Measurements from ENCODE around the gene CTTNBP2.

CTTNBP2 gene, protein sequence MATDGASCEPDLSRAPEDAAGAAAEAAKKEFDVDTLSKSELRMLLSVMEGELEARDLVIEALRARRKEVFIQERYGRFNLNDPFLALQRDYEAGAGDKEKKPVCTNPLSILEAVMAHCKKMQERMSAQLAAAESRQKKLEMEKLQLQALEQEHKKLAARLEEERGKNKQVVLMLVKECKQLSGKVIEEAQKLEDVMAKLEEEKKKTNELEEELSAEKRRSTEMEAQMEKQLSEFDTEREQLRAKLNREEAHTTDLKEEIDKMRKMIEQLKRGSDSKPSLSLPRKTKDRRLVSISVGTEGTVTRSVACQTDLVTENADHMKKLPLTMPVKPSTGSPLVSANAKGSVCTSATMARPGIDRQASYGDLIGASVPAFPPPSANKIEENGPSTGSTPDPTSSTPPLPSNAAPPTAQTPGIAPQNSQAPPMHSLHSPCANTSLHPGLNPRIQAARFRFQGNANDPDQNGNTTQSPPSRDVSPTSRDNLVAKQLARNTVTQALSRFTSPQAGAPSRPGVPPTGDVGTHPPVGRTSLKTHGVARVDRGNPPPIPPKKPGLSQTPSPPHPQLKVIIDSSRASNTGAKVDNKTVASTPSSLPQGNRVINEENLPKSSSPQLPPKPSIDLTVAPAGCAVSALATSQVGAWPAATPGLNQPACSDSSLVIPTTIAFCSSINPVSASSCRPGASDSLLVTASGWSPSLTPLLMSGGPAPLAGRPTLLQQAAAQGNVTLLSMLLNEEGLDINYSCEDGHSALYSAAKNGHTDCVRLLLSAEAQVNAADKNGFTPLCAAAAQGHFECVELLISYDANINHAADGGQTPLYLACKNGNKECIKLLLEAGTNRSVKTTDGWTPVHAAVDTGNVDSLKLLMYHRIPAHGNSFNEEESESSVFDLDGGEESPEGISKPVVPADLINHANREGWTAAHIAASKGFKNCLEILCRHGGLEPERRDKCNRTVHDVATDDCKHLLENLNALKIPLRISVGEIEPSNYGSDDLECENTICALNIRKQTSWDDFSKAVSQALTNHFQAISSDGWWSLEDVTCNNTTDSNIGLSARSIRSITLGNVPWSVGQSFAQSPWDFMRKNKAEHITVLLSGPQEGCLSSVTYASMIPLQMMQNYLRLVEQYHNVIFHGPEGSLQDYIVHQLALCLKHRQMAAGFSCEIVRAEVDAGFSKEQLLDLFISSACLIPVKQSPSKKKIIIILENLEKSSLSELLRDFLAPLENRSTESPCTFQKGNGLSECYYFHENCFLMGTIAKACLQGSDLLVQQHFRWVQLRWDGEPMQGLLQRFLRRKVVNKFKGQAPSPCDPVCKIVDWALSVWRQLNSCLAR (N-terminal part only)

DNA sequence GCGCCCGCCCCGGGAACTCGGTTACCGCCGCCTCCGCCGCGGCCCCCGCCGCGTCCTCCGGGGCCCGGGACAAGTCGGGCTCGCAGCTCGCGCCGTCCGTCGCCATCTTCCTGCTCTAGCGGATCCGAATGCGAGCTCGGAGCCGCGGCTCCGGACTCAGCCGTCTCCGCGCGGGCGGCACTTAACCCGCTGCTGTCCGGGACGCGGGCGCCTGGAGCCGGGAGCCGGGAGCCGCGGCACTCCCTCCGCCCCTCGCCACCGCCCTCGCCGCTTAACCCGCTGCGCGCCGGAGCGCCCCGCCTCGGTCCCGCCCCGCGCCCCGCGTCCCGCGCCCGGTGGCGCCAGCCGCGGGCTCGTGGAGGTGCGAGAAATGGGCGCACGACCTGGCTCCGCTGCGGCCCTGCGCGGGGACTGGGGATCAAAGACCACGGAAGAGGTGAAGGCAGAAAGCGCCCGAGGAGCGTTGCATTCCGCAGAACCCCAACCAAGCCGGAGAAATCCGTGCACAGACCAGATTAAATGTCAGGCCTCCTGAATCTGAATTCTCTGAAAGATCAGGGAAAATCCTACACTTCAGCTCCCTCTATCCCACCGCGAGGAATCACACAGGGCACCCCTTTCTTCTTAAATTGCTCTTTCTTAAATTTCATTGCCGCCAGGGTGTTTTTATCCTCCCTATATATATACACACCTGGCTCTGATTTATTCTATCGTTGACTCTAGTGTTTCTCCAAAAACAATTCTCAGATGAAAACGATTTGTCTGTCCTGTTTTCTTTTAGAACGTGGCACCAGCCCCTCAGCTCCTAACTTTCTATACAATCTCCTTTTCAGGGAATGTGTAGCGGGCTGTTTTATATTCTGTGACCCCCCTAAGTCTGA, at the start of gene CTTNBP2:
CTTNBP2 (minus strand) TSS at position 132 of the 881 bp plus-strand sequence; CDS start at position 106, 26 bp downstream.
- peak; percentile 62 for DNase-seq (ENCODE audit: low read depth)

DNA sequence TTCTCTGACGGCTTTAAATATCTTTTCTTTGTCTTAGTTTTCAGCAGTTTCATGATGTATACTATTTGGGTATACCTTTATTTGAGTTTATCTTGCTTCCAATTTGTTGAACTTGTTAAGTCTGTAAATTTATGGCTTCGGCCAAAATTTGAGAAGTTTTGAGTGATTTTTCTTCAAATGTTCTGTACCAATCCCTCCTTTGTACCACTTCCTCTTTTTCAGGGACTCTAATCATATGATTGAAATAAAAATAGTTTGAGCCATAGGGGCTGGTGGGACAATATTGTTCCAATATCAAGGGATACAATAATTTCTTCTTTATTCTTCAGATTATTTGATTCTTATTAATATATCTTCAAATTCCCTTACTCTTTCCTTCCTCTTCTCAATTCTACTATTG, 43.1 kb upstream of the CTTNBP2 start:
- DNase-seq (ENCODE audit: low read depth): no peak

DNA sequence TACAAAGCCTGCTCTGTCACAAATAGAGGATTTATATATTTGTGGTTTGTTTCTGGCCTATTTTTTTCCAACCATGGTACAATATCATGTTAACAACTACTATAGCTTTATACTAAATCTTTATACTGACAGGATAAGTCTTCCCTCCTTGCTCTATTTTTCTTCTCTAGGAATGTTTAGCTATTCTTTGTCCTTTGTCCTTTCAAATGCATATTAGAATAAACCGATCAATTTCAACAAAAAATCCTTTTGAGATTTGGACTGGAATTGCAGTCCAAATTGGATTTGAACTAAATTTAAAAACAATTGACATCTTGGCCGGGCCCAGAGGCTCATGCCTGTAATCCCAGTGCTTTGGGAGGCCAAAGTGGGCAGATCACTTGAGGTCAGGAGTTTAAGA, 39.2 kb upstream of the CTTNBP2 start:
- DNase-seq (ENCODE audit: low read depth): no peak

DNA sequence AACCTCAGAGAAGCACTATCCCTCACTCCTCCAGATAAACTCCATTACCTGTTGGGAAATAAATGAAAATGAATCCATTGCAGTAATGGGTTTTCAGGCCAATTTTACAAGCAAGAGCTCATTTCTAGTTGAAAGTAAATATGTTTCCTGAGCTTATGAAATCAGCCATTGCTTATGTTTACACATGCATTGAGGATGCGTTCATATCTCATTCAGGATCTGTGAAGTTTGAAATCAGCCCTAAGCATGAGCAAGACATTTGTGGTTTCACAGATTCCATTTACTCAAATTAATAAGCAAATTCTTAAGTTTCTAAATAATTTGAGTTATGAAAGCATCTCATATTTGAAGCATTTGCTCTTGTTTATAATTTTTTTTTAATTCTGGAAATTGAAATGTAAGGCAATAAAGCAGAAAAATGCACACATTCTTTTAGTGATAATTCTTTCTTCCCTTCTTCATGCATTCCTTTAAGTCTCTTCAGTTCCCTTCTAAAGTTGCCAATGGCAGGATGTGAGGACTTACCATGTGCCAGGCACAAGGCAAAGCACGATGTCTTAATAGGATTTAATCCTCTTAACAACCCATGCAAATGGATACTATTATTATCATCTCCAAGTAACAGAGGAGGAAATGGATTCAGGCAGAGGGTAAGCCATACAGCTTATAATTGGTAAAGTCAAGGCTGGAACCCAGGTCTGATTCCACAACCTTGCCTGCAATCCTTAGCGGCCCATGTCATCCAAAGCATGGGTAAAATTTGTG, 35.0 kb upstream of the CTTNBP2 start:
- no peak for DNase-seq (ENCODE audit: low read depth)

DNA sequence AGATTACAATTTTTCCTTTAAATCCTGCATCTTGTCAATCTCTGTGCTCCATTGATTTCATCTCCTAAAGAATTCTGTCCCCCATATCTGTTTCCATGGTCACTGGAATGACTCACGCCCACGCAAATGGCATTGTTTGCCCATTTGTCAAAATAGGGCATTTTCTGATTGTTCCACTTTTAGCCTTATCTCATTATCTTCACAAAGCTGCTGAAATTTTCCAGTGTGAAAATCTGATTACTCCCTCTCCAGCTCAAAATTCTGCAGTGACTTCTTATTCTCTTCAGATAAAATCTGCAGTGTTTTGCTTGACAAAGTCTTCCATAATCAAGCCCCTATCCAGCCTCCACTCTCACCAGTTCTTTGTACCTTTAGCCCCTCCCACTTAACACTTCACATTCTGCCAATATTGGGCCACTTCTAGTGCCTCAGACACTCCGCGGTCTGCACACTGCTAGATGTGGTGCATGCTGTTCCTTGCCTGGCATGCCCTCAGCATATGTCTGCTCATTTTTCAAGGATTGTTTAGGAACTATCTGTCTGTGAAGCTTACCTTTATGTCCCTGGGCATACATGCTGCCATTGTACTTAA, 33.9 kb upstream of the CTTNBP2 start:
- no peak for DNase-seq (ENCODE audit: low read depth)

DNA sequence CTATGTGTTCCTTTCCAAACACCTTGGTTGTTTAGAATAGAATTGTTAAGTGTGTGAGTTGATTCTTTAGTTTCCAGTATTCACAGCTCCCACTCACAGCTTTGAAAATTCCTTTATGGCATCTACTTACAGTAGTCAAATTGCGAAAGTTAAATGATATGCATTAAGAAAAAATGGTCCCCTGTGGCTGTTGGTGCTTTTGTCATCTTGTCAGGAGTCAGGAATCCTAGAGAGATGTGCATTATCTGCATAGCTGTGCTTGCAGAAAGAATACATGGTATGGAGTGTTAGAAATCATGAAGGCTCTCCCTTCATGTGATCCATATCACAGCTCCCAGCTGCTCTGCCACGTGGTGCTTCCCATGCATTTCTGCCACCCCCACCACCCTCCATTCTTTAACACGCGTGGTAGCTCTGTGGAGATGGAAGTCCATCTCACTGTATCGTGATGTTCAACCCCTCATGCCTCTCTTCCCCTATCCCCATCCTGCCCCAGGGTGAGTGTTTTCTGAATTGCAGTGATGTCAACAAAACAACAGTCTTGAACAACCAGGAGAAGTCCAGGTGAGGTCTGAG, 29.2 kb upstream of the CTTNBP2 start:
- no peak for DNase-seq (ENCODE audit: low read depth)

DNA sequence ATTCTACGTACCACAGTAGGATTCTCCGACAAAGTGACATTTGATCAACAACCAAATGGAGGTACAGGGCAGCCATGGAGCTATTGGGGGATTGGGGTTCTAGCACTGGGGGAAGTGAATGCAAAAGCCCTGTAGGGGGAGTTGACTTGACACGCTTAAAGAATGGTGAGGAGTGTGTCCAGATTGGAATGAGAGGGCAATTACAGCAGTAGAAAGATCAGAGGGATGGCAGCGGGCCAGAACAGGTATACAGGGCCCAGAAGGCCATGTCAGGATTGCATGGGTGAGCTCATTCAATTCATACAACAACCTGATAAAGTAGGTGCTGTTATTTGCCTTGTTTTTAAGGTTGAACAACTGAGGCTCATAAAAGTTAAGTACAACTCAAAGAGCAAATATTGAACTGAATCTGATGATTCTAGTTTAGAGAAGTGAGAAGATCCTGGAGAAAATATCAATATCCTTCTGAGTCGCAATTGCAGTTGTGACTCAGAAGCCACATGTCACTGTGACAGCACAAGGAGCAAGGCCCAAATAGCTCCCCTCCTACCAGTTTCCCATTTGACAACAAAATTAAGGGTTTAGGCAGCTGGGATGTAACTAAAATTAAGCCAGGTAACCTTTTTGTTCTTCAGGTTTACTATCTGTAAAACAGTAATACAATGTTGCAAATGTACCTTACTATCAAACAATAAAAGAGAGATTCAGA, 28.0 kb upstream of the CTTNBP2 start:
- no peak for DNase-seq (ENCODE audit: low read depth)

DNA sequence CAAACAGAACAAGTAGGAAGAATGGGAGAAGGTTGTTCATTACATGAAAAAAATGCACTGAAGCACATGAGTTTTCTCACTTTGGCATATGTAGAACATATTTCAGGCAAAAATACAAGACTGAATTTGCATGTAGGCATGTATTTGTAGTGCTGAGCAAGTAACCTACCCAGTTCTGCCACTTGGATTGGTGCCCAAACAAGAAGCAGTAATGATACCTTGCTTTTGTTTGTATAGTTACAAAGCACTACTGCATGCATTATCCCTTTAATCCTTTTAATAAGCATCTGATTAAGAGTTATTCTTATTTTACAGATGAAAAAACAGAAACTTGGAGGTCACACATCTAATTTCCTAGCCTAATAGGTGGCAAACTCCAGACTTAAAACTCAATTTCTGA, 23.1 kb upstream of the CTTNBP2 start:
- no peak for DNase-seq (ENCODE audit: low read depth)

DNA sequence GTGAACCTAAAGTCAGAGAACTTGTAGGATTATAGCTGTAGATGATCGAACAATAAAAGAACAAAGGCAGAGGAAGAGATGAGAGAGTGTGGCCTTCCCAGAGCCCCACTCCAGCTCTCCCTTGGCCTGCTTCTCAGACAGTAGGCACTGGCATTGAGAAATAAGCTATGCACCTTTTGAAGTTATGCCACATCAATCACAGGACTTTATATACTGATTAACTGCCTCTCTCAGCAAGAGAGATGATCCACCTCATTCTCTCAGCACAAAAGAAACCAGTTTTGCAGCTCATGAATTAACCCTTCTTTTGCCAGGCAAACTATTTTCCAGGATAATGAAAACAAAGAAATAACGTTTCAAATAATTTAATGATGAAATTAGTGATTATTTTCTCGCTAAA, 22.0 kb upstream of the CTTNBP2 start:
- no peak for DNase-seq (ENCODE audit: low read depth)

DNA sequence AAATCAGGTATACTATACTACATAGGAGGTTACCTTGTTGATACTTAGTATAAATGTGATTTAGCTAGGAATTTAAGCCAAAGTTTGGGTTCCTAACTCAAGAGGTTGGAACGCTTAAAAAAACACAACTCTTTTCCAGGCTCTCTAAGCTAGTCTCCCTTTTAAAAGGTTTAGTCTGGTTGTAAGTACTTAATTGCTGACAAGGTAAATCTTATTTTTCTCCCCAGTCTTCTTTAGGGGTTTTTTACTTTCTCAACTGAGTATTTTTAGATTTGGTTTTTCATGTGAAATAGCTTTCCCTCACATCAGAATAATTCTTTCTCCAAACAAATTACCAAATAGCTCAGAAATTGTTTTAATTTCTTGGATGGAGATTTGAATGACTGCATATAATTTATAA, 20.8 kb upstream of the CTTNBP2 start:
- DNase-seq (ENCODE audit: low read depth): no peak

DNA sequence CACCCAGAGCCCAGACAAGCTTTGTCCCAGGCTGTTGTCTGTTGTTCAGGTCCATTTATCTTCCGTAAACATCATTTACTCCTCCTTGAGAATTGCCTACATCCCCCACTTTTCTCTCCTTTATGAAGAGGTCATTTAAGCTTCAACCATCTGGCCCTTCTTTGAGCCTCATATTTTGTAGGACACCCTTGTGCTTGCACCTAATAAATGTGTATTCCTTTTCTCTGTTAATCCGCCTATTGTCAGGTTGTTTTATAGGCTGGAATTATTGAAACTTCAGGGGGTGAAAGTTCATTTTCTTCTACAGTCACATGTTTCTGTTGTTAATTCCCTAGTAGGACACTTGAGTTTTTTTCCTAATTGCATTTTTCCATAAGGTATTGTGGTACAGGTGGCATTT, 19.6 kb upstream of the CTTNBP2 start:
- no peak for DNase-seq (ENCODE audit: low read depth)

DNA sequence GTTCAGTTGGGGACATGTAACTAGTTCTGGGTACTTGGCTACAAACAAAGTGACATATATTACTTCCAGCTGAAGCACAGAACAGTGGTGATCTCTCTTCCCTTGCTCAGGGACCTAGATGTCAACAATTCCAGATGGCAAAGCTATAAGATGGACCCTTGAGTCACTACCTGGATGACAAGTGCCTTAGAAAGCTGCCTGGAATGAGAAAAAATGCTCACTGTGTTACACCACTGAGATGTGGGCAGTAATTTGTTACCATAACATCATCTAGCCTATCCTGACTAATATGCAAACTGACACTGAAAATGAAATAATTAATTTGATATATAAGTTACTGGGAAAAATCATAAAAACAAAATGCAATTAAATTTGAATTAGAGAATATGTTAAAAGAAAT, 16.4 kb upstream of the CTTNBP2 start:
- no peak for DNase-seq (ENCODE audit: low read depth)

DNA sequence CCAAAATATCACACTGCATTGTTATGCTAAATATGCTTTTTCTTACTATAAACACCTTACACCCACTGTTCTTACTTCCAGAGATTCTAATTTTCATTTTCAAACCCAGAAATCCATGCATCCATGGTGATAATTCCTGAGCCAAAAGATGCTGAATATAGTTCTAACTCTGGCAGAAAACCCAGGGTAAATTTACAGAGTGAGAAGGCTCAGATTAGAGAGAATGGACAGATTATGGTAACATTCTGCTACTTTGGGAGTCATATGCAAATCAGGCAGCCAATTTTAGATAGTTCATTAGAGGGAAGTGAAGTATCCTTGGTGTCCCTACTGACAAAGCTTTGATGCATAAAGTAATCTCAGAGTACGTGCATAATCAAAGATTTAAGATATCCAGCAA, 15.4 kb upstream of the CTTNBP2 start:
- no peak for DNase-seq (ENCODE audit: low read depth)

DNA sequence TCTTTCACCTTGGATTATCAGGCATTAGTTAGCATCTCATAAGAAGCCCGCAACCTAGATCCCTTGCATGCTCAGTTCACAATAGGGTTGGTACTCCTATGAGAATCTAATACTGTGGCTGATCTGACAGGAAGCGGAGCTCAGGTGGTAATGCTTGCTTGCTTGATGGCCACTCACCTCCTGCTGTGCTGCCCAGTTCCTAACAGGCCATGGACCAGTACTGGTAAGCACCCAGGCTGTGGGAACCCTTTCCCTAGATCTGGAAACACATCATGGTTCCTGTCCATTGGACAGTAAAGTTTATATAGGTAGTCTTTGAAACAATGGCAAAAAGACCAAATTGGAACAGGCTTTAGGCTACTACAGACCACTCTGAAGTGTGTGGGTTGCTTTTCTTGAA, 9.4 kb upstream of the CTTNBP2 start:
- DNase-seq (ENCODE audit: low read depth): no peak

DNA sequence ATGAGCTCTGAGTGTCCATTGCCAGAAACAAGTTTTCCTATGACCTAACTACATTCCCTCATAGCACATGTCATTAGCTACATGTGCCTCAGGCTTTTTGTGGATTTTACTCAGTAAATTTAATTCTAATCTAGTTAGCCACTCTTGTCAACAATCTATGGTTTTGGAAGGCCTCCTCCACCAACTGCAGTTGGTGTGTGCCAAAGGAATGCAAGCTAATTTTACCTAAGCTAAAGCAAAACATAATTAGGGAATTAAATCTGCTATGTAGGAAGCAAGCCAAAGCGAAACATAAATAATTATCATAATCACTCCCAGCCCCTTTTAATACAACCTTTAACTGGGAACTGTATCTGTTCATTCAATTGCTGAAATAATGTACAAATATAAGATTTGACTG, 3.5 kb upstream of the CTTNBP2 start:
- DNase-seq (ENCODE audit: low read depth): no peak

DNA sequence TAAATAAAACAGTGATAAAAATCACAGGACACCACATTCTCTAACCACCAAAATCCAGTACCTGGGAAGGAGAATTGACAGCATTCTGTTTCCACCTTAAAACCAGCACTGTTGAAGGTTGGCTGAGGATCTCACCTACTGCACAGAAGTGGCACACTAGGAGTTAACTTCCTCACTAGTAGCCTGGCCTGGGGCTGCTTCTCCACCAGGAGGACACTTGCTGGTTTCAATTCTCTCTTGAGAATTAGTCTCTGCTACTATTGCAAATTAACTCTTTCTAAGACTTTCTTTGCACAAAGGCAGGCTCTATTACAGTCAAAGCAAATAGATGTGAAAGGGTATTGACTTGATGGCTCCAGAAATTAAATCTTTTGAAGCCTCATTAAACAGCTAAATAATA, 2.3 kb upstream of the CTTNBP2 start:
- DNase-seq (ENCODE audit: low read depth): peak; percentile 28

DNA sequence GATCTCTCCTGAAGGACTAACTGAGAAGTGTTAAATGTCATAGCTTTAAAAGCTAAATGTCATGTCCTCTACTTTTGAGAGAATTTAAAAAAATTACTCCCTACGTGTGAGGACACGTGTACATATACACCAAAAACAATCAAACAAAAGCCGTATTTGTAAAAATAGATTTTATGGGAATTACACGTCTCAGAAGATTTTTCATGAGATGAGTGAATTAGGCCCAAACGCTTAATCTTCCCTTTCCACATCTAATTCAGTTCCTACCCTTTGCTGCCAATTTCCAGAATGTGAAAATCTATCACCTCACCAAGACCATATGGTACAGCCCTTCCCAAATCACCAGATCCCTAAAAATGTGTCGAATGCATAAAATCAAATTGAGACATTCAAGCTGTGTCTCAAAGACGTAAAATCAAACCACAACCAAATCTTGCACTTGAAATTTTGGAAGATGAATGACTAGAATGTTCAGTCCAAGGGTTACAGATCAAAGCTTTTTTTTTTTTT, 1.0 kb upstream of the CTTNBP2 start:
- DNase-seq (ENCODE audit: low read depth): no peak

DNA sequence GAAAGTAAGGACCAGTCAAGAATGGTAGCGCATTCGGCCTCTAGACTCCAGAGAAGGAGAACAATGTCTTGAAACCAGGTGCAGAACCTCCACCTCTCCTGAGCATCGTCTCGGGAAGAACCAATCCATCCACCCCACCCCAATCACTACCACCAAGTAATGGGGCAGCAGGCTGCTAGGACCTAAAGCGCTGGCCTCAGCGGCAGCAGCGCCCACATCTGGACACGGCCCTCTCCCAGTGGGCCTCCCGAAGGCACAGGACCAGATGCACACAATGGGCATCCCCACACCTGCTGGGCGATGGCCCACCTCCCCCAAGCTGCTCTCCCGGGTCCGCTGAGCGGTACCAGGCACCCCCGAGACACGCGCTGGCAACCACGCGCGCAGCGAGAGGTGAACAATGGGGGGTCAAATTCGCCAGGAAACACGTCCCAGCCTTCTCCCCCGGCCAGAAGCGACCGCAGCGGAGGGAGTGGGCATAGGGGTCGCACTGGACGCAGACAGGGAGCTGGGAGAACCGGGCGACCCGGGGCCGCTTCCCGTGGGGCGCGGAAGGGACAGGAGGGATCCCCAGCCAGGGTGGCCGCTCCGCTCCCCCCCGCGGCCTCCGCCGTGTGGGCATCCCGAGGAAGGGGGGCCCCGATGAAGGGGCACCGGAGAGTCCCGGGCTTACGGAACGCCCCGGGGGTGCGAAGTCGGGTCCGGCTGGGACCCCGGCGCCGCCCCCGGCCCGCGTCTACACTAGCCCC, 506 bp downstream of the CTTNBP2 start:
- peak; percentile 11 for DNase-seq (ENCODE audit: low read depth)

Data from iris pigment epithelial cell (primary cell).